ENCODE results near the gene ZDHHC14. TPM values are rescaled to one million over a fixed set of nuclear protein-coding genes. Genes with fewer than 3 reads are reported as not detected.

The ZDHHC14 gene
- total RNA-seq, 3 donors from 2014 or later, result 4.8 to 9.8 (median 8.5) TPM

DNA sequence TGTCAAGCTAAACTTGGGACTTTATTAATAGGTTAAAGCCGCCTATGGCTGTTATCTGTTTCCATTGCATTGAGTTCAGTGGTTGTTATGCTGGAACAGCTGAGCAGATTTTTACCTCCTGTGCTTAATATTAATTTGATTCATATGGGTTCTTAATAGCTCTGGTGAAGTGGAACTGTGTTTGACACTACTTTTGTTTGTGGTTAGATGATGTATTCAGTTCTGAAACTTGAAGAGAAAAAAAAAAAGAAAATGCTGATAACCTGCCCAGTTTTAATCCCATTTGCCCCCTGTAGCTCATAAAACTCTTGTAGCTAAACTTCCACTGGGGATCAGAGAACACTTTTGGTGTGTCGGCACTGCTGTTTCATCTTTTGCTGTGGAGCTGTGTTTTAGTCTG, 117.8 kb downstream of the ZDHHC14 start:
- H3K36me3 ChIP-seq, result no peaks in the 10 kb centered on the region
- DNase-seq (ENCODE audit: low spot score in 2 of 2), result no peak
- no peak overlapping the region for H3K27ac ChIP-seq
- no peaks in the 10 kb centered on the region for H3K9me3 ChIP-seq
- TF ChIP-seq POLR2A (IDR thresholded peaks at IDR 0.05), result no peak
- TF ChIP-seq POLR2AphosphoS5 (IDR thresholded peaks at IDR 0.05), result no peak
- TF ChIP-seq, protein P1, sequence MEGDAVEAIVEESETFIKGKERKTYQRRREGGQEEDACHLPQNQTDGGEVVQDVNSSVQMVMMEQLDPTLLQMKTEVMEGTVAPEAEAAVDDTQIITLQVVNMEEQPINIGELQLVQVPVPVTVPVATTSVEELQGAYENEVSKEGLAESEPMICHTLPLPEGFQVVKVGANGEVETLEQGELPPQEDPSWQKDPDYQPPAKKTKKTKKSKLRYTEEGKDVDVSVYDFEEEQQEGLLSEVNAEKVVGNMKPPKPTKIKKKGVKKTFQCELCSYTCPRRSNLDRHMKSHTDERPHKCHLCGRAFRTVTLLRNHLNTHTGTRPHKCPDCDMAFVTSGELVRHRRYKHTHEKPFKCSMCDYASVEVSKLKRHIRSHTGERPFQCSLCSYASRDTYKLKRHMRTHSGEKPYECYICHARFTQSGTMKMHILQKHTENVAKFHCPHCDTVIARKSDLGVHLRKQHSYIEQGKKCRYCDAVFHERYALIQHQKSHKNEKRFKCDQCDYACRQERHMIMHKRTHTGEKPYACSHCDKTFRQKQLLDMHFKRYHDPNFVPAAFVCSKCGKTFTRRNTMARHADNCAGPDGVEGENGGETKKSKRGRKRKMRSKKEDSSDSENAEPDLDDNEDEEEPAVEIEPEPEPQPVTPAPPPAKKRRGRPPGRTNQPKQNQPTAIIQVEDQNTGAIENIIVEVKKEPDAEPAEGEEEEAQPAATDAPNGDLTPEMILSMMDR (IDR thresholded peaks at IDR 0.05), result no peak
- no peak overlapping the region for H3K4me3 ChIP-seq
- intact Hi-C loops (cut with DNase I; ENCODE audit: low total_unique reads), result no loop called here
- H3K4me1 ChIP-seq, result no peaks in the 10 kb centered on the region
- H3K27me3 ChIP-seq, result no peaks in the 10 kb centered on the region

DNA sequence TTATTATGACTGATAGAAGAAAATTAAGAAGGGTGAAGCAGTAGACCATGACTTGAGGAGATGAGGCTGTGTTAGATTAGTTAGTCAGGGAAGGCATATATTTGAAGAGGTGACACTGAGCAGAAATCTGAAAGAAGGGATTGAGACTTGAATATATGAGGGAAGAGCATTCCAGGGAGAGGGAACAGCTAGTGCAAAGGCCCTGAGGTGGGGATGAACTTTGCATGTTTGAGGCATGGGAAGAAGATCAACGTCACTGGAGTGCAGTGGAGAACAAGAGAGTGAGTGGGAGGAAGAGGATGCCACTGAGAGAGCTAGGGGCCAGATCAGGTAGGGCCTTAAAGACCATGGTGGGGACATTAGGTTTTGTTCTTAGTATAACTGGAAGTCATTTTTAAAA, 119.0 kb downstream of the ZDHHC14 start:
- no peak for DNase-seq (ENCODE audit: low spot score in 2 of 2)
- no peak for TF ChIP-seq POLR2A (IDR thresholded peaks at IDR 0.05)
- TF ChIP-seq, protein P1 (IDR thresholded peaks at IDR 0.05), result no peak
- TF ChIP-seq POLR2AphosphoS5 (IDR thresholded peaks at IDR 0.05), result no peak
- Histone ChIP-seq H3K9me3 (no peaks in the 10 kb centered on the region), H3K36me3 (no peaks in the 10 kb centered on the region), H3K4me1 (no peaks in the 10 kb centered on the region), H3K27me3 (no peaks in the 10 kb centered on the region), H3K4me3 (no peak overlapping the region), H3K27ac (no peak overlapping the region)
- intact Hi-C loops (cut with DNase I; ENCODE audit: low total_unique reads), result no loop called here

DNA sequence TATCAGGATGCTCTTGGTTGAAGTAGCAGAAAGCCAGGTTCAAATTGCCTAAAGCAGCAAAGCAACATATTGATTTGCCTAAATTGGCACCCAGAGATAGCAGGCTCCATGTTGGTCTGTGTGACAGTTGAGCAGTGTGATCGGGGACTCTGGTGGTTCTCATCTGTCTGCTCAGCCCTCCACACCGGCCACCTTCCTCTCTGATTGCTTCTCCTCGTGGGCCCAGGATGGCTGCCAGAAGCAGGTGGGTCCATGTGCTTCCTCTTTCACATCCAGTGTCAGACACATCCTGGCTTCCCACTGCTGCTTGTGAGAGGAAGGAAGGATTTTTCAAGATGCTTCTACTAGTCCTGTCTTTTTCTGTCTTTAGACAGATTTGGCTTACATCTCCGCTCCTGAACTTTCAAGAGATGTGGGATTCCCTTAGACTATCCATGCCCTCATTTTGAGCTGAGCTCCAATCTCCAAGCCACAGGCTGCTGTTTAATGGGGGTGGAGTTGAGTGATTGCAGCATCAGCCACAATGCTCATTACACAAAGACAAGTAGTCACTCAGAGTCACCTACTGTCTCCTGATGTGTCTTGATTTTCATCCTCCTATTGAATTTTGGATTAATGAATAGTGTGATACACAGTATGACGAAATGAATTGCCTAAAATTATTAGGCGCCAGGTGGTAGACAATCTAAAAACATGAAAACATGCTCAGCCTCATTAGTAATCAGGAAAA, 122.2 kb downstream of the ZDHHC14 start:
- H3K9me3 ChIP-seq, result peaks cover 11 to 12% of the 10 kb centered on the region in 2 donors
- H3K4me3 ChIP-seq, result no peak overlapping the region
- H3K27me3 ChIP-seq, result no peaks in the 10 kb centered on the region
- H3K36me3 ChIP-seq, result no peaks in the 10 kb centered on the region
- intact Hi-C loops (cut with DNase I; ENCODE audit: low total_unique reads), result no loop called here
- H3K4me1 ChIP-seq, result no peaks in the 10 kb centered on the region
- no peak for DNase-seq (ENCODE audit: low spot score in 2 of 2)
- H3K27ac ChIP-seq, result no peak overlapping the region
- TF ChIP-seq, protein P1 (IDR thresholded peaks at IDR 0.05), result no peak
- no peak for TF ChIP-seq POLR2AphosphoS5 (IDR thresholded peaks at IDR 0.05)
- TF ChIP-seq POLR2A (IDR thresholded peaks at IDR 0.05), result no peak

DNA sequence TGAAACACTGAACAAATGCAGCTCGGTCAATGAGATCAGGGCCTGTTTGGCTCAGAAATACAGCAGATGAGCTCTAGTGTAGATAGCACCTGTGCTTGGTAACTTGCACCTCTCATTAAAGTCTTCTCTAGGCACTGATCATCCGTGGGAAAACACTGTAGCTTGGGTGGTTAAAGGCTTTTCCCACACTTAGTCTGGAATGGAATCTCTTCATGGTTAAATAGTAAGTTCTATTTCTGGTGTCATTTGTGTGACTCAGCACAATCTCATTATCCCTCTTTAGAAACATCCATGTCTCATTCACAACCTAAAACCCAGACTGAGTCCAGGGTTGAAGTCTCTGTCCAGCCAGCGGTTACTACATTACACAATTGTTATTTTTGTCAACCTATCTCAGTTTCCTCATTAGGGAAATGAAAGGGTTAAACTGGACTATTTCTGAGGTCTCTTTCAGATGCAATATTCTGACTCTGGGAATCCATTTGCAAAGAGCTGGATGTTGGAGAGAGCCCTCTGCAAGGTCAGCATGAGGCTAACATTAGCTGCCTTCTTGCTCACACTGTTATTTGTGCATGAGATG, 125.0 kb downstream of the ZDHHC14 start:
- Histone ChIP-seq H3K4me1 (no peaks in the 10 kb centered on the region), H3K4me3 (no peak overlapping the region), H3K27ac (no peak overlapping the region), H3K9me3 (peaks cover 11 to 12% of the 10 kb centered on the region in 2 donors), H3K36me3 (no peaks in the 10 kb centered on the region), H3K27me3 (no peaks in the 10 kb centered on the region)
- DNase-seq (ENCODE audit: low spot score in 2 of 2), result no peak
- TF ChIP-seq, protein P1 (IDR thresholded peaks at IDR 0.05), result no peak
- TF ChIP-seq POLR2AphosphoS5 (IDR thresholded peaks at IDR 0.05) (no peak), POLR2A (IDR thresholded peaks at IDR 0.05) (no peak)
- intact Hi-C loops (cut with DNase I; ENCODE audit: low total_unique reads), result no loop called here
